ENCODE results near the gene VAV3. TPM values are rescaled to one million over a fixed set of nuclear protein-coding genes. Genes with fewer than 3 reads are reported as not detected.

The VAV3 gene
- total RNA-seq, 1 experiment from 2014 or later: not detected

DNA sequence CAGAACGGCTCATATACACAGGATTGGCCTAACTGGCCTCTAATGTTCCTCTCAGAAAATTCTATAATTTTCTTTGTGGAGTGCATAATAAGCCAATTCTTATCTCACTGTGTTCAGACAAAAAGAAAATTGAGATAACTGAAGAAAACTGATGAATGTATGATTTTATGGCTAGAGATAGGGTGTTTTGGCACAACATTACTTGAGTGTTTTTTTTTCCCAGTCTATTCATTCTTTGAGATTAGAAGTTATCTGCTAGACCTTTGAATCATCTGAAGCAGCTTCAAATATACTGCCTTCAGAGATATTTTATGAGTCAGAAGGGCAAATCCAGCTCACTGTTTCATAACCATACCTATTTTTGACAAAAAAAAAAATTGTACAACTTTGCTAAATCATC, 85.6 kb downstream of the VAV3 start:
- Histone ChIP-seq H3K4me1 (ENCODE audit: control insufficient read depth in 1 of 2, insufficient read depth in 2 of 2, low read length in 2 of 2) (no peaks in the 10 kb centered on the region), H3K9me2 (ENCODE audit: insufficient read depth) (no peaks in the 10 kb centered on the region), H3K27me3 (ENCODE audit: insufficient read depth, low read length) (peaks cover 19% of the 10 kb centered on the region), H3K36me3 (ENCODE audit: control insufficient read depth in 1 of 2, insufficient read depth in 2 of 2, low read length in 2 of 2) (no peaks in the 10 kb centered on the region), H3K4me2 (ENCODE audit: low read length) (no peak overlapping the region), H3K27ac (ENCODE audit: low read depth, low read length) (no peak overlapping the region), H4K20me1 (ENCODE audit: insufficient read depth) (no peaks in the 10 kb centered on the region), H3K9ac (ENCODE audit: low read length) (no peak overlapping the region), H3K4me3 (replicated peaks in 1 of 2; ENCODE audit: low read depth in 1 of 2, low read length in 2 of 2) (no peak overlapping the region), H2AFZ (ENCODE audit: low read depth, low read length, poor library complexity, severe bottlenecking) (no peak overlapping the region), H3K9me3 (ENCODE audit: control insufficient read depth in 1 of 2, insufficient read depth in 1 of 2, low read depth in 1 of 2, low read length in 2 of 2) (no peaks in the 10 kb centered on the region), H3K79me2 (ENCODE audit: insufficient read depth, low read length) (no peaks in the 10 kb centered on the region)
- intact Hi-C loops (cut with micrococcal nuclease): loop anchor here (2.0 kb wide), 1 partner anchor 21 kb away; no protein-coding TSS in a partner anchor
- POLR2A ChIA-PET: no interaction called here
- BruUV-seq (replicated peaks): no TSS peak
- DNase-seq (ENCODE audit: low read depth, low spot score) (no peak), ATAC-seq (no peak)
- TF ChIP-seq SIN3A (IDR thresholded peaks at IDR 0.05; ENCODE audit: low read depth) (no peak), SRF (IDR thresholded peaks at IDR 0.05; ENCODE audit: low read depth) (no peak), POLR2A (IDR thresholded peaks at IDR 0.05; ENCODE audit: borderline replicate concordance, extremely low read depth, insufficient read depth, insufficient read length) (no peak), EZH2 (IDR thresholded peaks at IDR 0.05) (no peak), CBX3 (IDR thresholded peaks at IDR 0.05; ENCODE audit: low read depth) (no peak), RAD21 (IDR thresholded peaks at IDR 0.05; ENCODE audit: low read depth) (no peak), SP1 (IDR thresholded peaks at IDR 0.05; ENCODE audit: low read depth) (no peak), JUND (IDR thresholded peaks at IDR 0.05) (no peak), FOSL1 (IDR thresholded peaks at IDR 0.05; ENCODE audit: low read depth) (no peak), ZNF274 (IDR thresholded peaks at IDR 0.05; ENCODE audit: low read depth, low read length) (no peak), POLR2AphosphoS5 (IDR thresholded peaks at IDR 0.05; ENCODE audit: low read depth, low read length) (no peak), ZFX (IDR thresholded peaks at IDR 0.05) (no peak), EZH2phosphoT487 (IDR thresholded peaks at IDR 0.05; ENCODE audit: borderline replicate concordance) (no peak), ELF1 (IDR thresholded peaks at IDR 0.05; ENCODE audit: borderline replicate concordance, low read depth) (no peak), CEBPB (IDR thresholded peaks at IDR 0.05; ENCODE audit: low read depth) (no peak)
- TF ChIP-seq, protein P1, sequence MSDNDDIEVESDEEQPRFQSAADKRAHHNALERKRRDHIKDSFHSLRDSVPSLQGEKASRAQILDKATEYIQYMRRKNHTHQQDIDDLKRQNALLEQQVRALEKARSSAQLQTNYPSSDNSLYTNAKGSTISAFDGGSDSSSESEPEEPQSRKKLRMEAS (IDR thresholded peaks at IDR 0.05): no peak
- TF ChIP-seq, protein P2, sequence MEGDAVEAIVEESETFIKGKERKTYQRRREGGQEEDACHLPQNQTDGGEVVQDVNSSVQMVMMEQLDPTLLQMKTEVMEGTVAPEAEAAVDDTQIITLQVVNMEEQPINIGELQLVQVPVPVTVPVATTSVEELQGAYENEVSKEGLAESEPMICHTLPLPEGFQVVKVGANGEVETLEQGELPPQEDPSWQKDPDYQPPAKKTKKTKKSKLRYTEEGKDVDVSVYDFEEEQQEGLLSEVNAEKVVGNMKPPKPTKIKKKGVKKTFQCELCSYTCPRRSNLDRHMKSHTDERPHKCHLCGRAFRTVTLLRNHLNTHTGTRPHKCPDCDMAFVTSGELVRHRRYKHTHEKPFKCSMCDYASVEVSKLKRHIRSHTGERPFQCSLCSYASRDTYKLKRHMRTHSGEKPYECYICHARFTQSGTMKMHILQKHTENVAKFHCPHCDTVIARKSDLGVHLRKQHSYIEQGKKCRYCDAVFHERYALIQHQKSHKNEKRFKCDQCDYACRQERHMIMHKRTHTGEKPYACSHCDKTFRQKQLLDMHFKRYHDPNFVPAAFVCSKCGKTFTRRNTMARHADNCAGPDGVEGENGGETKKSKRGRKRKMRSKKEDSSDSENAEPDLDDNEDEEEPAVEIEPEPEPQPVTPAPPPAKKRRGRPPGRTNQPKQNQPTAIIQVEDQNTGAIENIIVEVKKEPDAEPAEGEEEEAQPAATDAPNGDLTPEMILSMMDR (IDR thresholded peaks at IDR 0.05 in 2 of 3, conservative IDR thresholded peaks at IDR 0.05 in 1 of 3; ENCODE audit: borderline replicate concordance in 1 of 3, insufficient read depth in 1 of 3, low read depth in 2 of 3, low read length in 2 of 3): no peak
- TF ChIP-seq, protein P3, sequence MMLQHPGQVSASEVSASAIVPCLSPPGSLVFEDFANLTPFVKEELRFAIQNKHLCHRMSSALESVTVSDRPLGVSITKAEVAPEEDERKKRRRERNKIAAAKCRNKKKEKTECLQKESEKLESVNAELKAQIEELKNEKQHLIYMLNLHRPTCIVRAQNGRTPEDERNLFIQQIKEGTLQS (IDR thresholded peaks at IDR 0.05): no peak
- TF ChIP-seq, protein P4, sequence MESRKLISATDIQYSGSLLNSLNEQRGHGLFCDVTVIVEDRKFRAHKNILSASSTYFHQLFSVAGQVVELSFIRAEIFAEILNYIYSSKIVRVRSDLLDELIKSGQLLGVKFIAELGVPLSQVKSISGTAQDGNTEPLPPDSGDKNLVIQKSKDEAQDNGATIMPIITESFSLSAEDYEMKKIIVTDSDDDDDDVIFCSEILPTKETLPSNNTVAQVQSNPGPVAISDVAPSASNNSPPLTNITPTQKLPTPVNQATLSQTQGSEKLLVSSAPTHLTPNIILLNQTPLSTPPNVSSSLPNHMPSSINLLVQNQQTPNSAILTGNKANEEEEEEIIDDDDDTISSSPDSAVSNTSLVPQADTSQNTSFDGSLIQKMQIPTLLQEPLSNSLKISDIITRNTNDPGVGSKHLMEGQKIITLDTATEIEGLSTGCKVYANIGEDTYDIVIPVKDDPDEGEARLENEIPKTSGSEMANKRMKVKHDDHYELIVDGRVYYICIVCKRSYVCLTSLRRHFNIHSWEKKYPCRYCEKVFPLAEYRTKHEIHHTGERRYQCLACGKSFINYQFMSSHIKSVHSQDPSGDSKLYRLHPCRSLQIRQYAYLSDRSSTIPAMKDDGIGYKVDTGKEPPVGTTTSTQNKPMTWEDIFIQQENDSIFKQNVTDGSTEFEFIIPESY (IDR thresholded peaks at IDR 0.05; ENCODE audit: extremely low read depth, insufficient replicate concordance, low read length): no peak
- RAD21 ChIA-PET (ENCODE audit: low non-redundant PET in 1 of 2, low total read pairs in 2 of 2, uncharacterized antibody in 2 of 2, unreplicated experiment in 2 of 2): no interaction called here
- CTCF ChIA-PET: no interaction called here
